Stimulated activated naive B cell treated with anti-CD40 and anti-IgM and Interleukin-4, amounts not matched to agents 10 μg/mL and 1 μg/mL and 100 μg/mL, for 72 hours (primary cell): ENCODE data around the gene TRMT61A.

ENCODE experiments used
- ATAC-seq, 2 donors: fragments of 150-1000 bp; cut with Tn5 transposase; replicated peaks; 2 replicates each; pipeline ENCODE4 v1.10.0; 2021; ENCODE audit warnings: moderate library complexity in 1 of 2
- DNase-seq: peaks from one replicate; pipeline ENCODE4 v3.0.0; 2021
- H3K27ac Mint-ChIP-seq: one replicate; pipeline ENCODE4 v1.8.0; 2022; ENCODE audit warnings: mild to moderate bottlenecking, mixed read lengths
- H3K27me3 Mint-ChIP-seq, 2 donors: one replicate each; pipeline ENCODE4 v1.8.0; 2022; ENCODE audit warnings: mixed read lengths in 2 of 2
- H3K36me3 Mint-ChIP-seq, 2 donors: one replicate each; pipeline ENCODE4 v1.8.0; 2022; ENCODE audit warnings: mixed read lengths in 2 of 2, mild to moderate bottlenecking in 1 of 2
- H3K4me1 Mint-ChIP-seq, 2 donors: one replicate each; pipeline ENCODE4 v1.8.0; 2022; ENCODE audit warnings: mixed read lengths in 2 of 2, mild to moderate bottlenecking in 1 of 2
- H3K4me3 Mint-ChIP-seq, 2 donors: one replicate each; pipeline ENCODE4 v1.8.0; 2022; ENCODE audit warnings: mild to moderate bottlenecking in 2 of 2, mixed read lengths in 2 of 2, moderate library complexity in 1 of 2
- H3K9me3 Mint-ChIP-seq, 2 donors: one replicate each; pipeline ENCODE4 v1.8.0; 2022; ENCODE audit warnings: mixed read lengths in 2 of 2, mild to moderate bottlenecking in 1 of 2

TRMT61A gene

DNA sequence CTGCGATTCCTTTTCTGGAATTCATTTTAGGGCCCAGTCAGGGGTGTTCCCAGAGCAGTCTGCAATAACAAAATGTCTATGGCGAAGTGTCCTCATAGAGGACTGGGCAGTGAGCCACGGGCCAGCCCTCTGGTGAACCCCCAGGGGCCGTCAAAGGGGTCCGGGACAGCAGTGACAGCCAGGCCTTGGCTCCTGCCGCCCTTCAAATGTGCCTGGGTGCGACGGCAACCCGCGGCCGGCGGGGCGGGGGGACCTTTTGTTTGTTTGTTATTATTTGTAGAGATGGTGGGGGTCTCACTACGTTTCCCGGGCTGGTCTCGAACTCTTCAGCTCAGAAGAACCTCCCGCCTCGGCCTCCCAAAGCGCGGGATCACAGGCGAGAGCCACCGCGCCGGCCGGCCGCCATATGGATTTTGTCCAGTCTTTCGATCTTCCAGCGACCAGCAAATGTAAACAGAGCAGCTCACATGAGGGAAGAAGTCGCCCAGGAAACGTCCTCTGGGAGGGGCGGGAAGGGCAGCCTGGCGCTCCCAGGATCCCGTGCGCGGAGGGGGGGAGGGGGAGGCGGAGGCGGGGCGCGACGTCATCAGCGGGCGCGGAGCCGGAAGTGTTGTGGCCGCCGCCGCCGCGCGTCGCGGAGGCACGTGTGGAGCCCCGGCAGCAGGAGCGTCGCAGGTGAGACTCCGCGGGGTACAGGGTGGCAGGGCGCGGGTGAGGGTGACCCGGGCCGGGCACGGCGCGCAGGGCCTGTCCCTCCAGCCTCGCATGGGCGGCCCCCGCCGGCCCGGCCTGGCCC, at the start of gene TRMT61A:
Gene TRMT61A (plus strand): TSS at position 610 of the 796 bp plus-strand sequence. CDS start 783 bp downstream, outside the sequence.
- Mint-ChIP-seq H3K27me3 (no peaks in the 10 kb centered on the region), H3K27ac (peak within 1 kb of the TSS; percentile 96), H3K9me3 (no peaks in the 10 kb centered on the region), H3K4me1 (peaks cover 44 to 63% of the 10 kb centered on the region in 2 donors), H3K4me3 (peak within 1 kb of the TSS; percentile 94 to 97), H3K36me3 (peaks cover 20 to 23% of the 10 kb centered on the region in 2 donors)
- ATAC-seq (peak; percentile 31 to 41), DNase-seq (peak; percentile 54)

DNA sequence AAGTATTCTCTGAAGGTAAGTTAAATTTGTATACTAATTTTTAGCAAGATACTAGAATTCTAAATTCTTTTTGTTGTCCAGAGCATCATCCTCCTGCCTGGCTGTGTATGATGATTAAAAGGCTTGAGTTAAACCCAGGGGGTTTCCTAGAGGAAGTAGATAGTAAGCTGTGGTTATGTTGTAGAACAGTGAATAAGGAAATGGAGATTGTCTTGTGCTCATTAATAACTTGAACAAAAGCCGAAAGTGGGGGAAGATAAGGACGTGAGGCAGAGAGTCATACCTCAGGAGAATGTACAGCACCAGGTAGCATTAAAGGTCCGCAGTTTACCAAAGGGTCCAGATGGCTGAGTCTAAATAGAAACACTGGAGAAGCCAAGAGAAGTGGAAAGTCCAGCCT, 48.4 kb upstream of the TRMT61A start:
- Mint-ChIP-seq H3K9me3 (no peaks in the 10 kb centered on the region), H3K36me3 (peaks cover 36 to 48% of the 10 kb centered on the region in 2 donors), H3K4me3 (peak overlapping the region; percentile 8 to 11), H3K27ac (peak overlapping the region; percentile 20), H3K4me1 (peaks cover 13 to 21% of the 10 kb centered on the region in 2 donors), H3K27me3 (no peaks in the 10 kb centered on the region)
- ATAC-seq (peak; percentile 99), DNase-seq (peak; percentile 13)

DNA sequence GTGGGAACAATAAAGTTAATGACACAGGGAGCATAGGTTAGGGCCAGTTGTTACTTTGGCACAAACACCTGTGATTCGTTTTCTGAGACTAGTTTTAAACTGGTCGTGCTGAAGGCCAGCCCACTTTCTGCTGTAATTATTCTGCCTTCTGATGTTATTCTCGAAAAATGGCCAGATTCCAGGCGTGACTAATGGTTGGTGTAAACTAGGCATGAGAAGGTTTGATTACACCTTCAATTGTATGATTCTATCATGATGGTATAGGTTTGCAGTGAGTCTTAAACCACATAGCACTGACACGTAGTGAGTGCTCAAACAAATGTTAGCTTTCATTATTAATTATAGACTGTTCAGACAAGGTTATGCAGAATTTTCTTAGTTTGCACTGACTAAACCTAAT, 45.4 kb upstream of the TRMT61A start:
- no peak for ATAC-seq
- H3K4me1 Mint-ChIP-seq = peaks cover 13 to 21% of the 10 kb centered on the region in 2 donors
- peaks cover 28 to 32% of the 10 kb centered on the region in 2 donors for H3K36me3 Mint-ChIP-seq
- no peaks in the 10 kb centered on the region for H3K9me3 Mint-ChIP-seq
- H3K4me3 Mint-ChIP-seq = no peak overlapping the region
- no peaks in the 10 kb centered on the region for H3K27me3 Mint-ChIP-seq
- no peak overlapping the region for H3K27ac Mint-ChIP-seq
- DNase-seq = no peak

DNA sequence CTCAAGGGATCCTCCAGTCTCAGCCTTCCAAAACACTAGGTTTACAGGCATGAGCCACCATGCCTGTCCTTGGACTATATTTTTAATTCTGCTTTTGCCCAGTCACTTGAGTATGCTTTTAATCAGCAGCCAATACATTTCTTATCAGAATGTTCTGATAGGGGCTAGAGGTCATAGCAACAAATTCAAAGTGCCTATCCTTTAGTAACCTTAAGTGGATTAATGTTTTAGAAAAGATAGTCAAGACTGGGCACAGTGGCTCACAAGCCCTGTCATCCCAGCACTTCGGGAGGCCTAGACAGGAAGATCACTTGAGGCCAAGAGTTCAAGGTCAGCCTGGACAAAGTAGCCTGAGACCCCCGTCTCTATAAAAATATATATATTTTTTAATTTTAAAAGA, 43.5 kb upstream of the TRMT61A start:
- Mint-ChIP-seq H3K4me1 (peaks cover 10 to 12% of the 10 kb centered on the region in 2 donors), H3K4me3 (no peak overlapping the region), H3K27ac (no peak overlapping the region), H3K27me3 (no peaks in the 10 kb centered on the region), H3K36me3 (peaks cover 27 to 35% of the 10 kb centered on the region in 2 donors), H3K9me3 (no peaks in the 10 kb centered on the region)
- no peak for ATAC-seq
- DNase-seq = no peak

DNA sequence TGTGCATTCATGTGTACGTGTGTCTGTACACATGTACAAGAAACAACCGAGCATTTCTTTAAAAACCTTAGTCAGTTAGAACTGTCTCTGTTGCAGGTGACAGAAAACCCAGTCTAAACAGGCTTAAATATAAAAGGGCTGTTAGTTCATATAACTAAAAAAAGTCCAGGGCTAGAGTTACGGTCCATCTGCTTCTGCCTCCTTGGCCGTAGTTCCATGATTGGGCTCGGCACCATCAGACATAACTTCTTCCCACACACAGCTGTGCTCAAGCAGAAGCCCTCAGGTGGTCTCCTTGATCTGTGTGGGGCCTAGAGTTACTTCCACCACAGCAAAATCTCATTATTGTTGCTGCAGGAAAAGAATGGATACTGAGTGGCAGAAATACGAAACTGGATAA, 40.9 kb upstream of the TRMT61A start:
- DNase-seq (no peak), ATAC-seq (no peak)
- H3K27me3 Mint-ChIP-seq = no peaks in the 10 kb centered on the region
- H3K9me3 Mint-ChIP-seq = no peaks in the 10 kb centered on the region
- H3K27ac Mint-ChIP-seq = no peak overlapping the region
- H3K4me3 Mint-ChIP-seq = no peak overlapping the region
- no peaks in the 10 kb centered on the region for H3K4me1 Mint-ChIP-seq
- peaks cover 24 to 28% of the 10 kb centered on the region in 2 donors for H3K36me3 Mint-ChIP-seq

DNA sequence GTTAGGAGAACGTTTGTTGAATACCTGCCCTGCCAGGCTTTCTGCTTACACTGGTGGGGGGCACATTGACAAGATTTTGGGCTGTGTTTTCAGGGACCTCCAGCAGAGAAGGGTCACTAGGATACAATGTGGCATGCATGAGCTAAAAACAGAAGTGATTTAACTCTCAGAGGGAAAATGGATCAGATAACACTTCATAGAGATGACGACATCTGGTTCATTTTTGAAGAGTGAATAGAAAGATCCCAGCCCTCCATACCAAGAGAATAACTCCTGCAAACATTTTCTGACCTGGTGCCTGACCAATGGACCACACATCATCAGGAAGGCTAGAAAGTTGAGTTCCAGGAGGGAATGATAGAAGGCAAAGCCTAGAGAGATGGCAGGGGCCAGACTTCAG, 40.0 kb upstream of the TRMT61A start:
- ATAC-seq = no peak
- Mint-ChIP-seq H3K27ac (no peak overlapping the region), H3K4me3 (no peak overlapping the region), H3K36me3 (peaks cover 23 to 25% of the 10 kb centered on the region in 2 donors), H3K27me3 (no peaks in the 10 kb centered on the region), H3K9me3 (no peaks in the 10 kb centered on the region), H3K4me1 (no peaks in the 10 kb centered on the region)
- DNase-seq = no peak

DNA sequence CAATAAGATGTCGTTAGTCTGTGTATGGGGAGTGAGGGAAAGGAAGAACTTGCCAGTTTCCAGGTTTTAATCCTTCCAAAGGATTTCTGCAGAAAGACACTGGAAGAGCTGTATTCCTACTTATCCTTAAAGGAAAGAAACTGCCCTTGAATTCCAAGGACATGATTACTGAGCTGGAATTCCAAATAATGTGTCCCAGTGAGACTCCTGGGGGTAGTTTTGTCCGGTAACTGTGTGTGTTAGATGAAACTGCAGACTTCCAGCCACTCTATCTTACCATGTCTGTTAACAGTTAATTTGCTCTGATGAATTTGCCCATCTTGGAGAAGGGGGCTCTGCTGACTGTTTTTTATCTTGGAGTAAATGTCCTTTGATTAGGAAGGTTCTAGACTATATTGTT, 39.4 kb upstream of the TRMT61A start:
- no peaks in the 10 kb centered on the region for H3K9me3 Mint-ChIP-seq
- no peak overlapping the region for H3K27ac Mint-ChIP-seq
- H3K27me3 Mint-ChIP-seq = no peaks in the 10 kb centered on the region
- no peaks in the 10 kb centered on the region for H3K4me1 Mint-ChIP-seq
- DNase-seq = no peak
- no peak overlapping the region for H3K4me3 Mint-ChIP-seq
- H3K36me3 Mint-ChIP-seq = peaks cover 23 to 25% of the 10 kb centered on the region in 2 donors
- no peak for ATAC-seq

DNA sequence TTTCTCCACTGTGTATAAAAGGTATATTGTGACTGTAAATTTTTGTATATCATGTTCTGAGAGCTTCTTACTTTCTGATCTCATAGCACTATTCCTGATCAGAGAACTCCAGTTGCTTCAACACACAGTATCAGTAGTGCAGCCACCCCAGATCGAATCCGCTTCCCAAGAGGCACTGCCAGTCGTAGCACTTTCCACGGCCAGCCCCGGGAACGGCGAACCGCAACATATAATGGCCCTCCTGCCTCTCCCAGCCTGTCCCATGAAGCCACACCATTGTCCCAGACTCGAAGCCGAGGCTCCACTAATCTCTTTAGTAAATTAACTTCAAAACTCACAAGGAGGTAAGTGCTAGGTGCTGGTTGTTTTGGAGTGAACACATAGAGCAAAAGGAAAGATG, 37.3 kb upstream of the TRMT61A start:
- ATAC-seq = no peak
- no peak for DNase-seq

DNA sequence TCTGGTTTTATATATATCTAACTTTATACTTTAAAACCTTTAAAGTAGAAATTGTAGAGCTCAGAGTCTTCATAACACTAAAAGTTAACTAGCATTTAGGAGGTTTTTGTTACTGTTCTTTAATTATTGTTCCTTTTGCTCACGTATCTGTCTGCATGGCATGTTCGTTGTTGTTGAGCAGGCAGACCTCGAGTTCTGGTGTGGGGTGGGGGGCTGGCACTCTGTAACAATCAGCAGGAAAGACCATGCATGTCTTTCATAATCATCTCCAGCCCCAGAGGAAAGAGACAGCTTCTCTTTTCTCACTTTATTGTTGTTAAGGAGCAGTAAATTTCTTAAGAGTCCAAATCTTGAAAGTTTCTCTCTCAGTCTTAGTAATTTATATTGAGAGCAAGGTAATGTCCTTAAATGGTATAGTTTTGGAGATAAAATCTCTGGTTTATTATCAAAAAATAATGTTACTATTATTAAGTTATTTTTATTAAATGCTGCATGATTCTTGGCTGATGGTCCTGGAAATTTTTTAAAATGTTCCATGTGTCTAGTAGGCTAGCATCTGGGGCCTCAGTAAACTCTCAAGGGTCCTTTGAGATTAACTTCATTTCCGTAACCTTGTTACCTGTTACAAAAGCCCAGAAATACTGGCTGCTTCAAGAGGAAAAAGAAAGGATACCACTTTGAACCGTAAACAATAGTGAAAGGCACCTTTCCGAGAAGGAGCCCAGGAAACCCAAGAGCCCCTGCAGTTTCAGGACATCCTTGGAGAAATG, 36.7 kb upstream of the TRMT61A start:
- no peaks in the 10 kb centered on the region for H3K9me3 Mint-ChIP-seq
- ATAC-seq (no peak), DNase-seq (no peak)
- H3K27ac Mint-ChIP-seq = no peak overlapping the region
- H3K4me1 Mint-ChIP-seq = no peaks in the 10 kb centered on the region
- no peak overlapping the region for H3K4me3 Mint-ChIP-seq
- H3K36me3 Mint-ChIP-seq = peaks cover 19 to 26% of the 10 kb centered on the region in 2 donors
- no peaks in the 10 kb centered on the region for H3K27me3 Mint-ChIP-seq

More for the DNA sequence above, 37.3 kb upstream of the TRMT61A start:
- no peaks in the 10 kb centered on the region for H3K9me3 Mint-ChIP-seq
- H3K27me3 Mint-ChIP-seq = no peaks in the 10 kb centered on the region
- H3K36me3 Mint-ChIP-seq = peaks cover 20 to 28% of the 10 kb centered on the region in 2 donors
- no peaks in the 10 kb centered on the region for H3K4me1 Mint-ChIP-seq
- no peak overlapping the region for H3K4me3 Mint-ChIP-seq
- H3K27ac Mint-ChIP-seq = no peak overlapping the region

DNA sequence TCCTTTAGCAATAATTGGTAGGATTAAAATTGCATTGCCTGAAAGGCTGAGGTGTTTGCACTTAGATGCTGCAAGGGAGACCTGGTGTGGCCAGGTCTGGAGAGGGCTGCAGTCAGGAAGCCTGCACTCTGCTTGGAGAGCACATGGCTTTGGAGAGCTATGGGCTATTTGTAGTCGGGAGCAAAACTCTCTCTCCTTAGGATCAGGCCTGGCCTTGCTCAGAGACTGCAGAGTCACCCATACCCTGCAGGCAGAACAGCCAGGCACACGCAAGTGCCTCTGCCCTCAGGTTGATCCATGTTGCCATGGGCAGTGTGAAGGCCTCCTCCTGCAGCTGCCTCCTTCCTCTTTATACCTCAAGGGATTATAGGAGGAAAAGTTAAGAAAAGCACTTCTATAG, 33.1 kb upstream of the TRMT61A start:
- DNase-seq = no peak
- Mint-ChIP-seq H3K4me1 (peaks cover 6% of the 10 kb centered on the region in 2 donors), H3K27ac (no peak overlapping the region), H3K36me3 (peaks cover 14 to 24% of the 10 kb centered on the region in 2 donors), H3K9me3 (no peaks in the 10 kb centered on the region), H3K4me3 (no peak overlapping the region), H3K27me3 (no peaks in the 10 kb centered on the region)
- ATAC-seq = no peak

DNA sequence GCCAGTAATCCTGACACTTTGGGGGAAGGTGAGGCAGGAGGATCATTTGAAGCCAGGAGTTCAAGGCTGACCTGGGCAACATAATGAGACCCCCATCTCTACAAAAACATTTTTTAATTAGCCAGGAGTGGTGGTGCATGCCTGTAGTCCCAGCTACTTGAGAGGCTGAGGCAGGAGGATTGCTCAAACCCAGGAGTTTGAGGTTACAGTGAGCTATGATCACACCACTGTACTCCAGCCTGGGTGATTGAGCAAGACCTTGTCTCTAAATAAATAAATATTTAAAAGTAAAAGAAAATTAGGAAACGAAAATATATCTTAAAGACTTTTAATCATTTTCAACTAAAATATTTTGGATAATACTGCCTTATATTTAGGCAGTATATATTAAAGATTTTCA, 32.2 kb upstream of the TRMT61A start:
- peaks cover 6 to 8% of the 10 kb centered on the region in 2 donors for H3K4me1 Mint-ChIP-seq
- no peak overlapping the region for H3K4me3 Mint-ChIP-seq
- H3K27me3 Mint-ChIP-seq = no peaks in the 10 kb centered on the region
- peaks cover 15 to 24% of the 10 kb centered on the region in 2 donors for H3K36me3 Mint-ChIP-seq
- DNase-seq = no peak
- H3K27ac Mint-ChIP-seq = no peak overlapping the region
- ATAC-seq = no peak
- H3K9me3 Mint-ChIP-seq = no peaks in the 10 kb centered on the region

DNA sequence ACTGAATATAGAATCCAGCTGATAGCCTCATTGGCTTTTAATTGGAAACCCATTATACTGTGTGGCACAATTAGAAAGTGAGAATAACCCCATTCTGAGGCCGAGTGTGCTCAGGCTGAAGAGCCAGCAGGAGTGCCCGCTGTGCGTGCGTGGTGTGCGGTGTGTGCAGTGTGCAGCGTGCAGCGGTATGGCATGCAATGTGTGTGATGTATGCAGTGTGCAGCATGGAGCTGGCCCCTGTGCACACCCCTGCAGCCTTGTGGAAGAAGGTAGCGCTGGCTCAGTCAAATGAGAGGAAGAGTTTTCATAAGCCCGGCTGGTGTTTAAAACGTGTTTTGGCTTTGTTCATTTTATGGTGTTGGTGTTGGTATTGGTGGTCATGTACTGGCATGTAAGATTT, 29.3 kb upstream of the TRMT61A start:
- DNase-seq = no peak
- no peak overlapping the region for H3K4me3 Mint-ChIP-seq
- ATAC-seq = peak; percentile 33 to 57
- peaks cover 6 to 8% of the 10 kb centered on the region in 2 donors for H3K4me1 Mint-ChIP-seq
- no peak overlapping the region for H3K27ac Mint-ChIP-seq
- peaks cover 35 to 48% of the 10 kb centered on the region in 2 donors for H3K36me3 Mint-ChIP-seq
- H3K9me3 Mint-ChIP-seq = no peaks in the 10 kb centered on the region
- no peaks in the 10 kb centered on the region for H3K27me3 Mint-ChIP-seq

DNA sequence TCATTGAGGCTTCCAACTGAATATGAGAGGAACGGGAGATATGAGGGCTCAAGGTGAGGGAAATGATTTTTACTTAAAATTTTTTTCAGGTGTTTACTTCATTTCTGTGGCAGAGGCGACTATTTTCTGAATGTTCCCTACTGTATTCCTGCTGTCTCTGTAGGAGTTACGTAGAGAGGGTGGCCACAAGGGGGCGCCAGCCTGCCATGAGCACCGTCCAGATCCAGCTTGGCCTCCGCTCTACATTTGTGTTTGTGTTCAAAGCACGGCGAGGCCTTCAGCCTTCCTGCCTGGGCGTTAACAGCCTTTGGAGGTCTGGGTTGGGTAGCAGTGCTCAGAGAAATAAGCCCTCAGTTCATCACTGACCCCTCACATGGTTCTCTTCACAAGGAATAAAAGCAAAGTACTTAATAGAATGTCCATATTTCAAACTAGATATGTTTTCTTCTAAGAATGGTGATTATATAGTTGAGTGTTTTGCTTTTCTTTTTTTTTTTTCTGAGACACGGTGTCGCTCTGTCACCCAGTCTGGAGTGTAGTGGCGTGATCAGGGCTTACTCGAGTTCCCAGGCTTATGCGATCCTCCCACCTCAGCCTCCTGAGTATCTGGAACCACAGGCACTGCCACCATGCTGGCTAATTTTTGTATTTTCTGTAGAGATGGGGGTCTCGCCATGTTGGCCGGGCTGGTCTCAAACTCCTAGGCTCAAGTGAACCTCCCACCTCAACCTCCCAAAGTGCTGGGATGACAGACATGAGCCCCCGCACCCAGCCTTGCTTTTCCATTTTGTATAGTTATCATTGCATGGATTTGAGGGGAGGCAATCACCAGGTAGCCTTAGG, 28.6 kb upstream of the TRMT61A start:
- H3K9me3 Mint-ChIP-seq = no peaks in the 10 kb centered on the region
- DNase-seq = peak; percentile 45
- H3K4me3 Mint-ChIP-seq = no peak overlapping the region
- no peaks in the 10 kb centered on the region for H3K27me3 Mint-ChIP-seq
- H3K36me3 Mint-ChIP-seq = peaks cover 42 to 51% of the 10 kb centered on the region in 2 donors
- ATAC-seq = peak; percentile 91 to 96
- H3K27ac Mint-ChIP-seq = no peak overlapping the region
- H3K4me1 Mint-ChIP-seq = peaks cover 11% of the 10 kb centered on the region in 2 donors
